H1 (cell line): Measurements from ENCODE around the gene BLOC1S3. TPM values are rescaled to one million over a fixed set of nuclear protein-coding genes. Genes with fewer than 3 reads are reported as not detected.

ENCODE experiments used
- BACH1 ChIP-seq: IDR thresholded peaks from 2 replicates; pipeline ENCODE4 v1.6.1; 2012; ENCODE audit warnings: low read length, improper control_type of control experiment
- CHD2 ChIP-seq: IDR thresholded peaks from 2 replicates; pipeline ENCODE4 v1.6.1; 2012; ENCODE audit warnings: low read length, improper control_type of control experiment
- CREB1 ChIP-seq: IDR thresholded peaks from 2 replicates; pipeline ENCODE4 v1.6.1; 2012; ENCODE audit warnings: inconsistent platforms
- EGR1 ChIP-seq: IDR thresholded peaks from 2 replicates; pipeline ENCODE4 v1.6.1; 2011; ENCODE audit warnings: low read depth, low read length, borderline replicate concordance
- EZH2 ChIP-seq: fragments of 200-600 bp; sonication (generic); IDR thresholded peaks from 2 replicates; pipeline ENCODE4 v1.7.1; 2012; ENCODE audit warnings: low read depth, mild to moderate bottlenecking, moderate library complexity, low read length, inconsistent platforms; ENCODE audit not compliant: severe bottlenecking
- FOSL1 ChIP-seq: IDR thresholded peaks from 2 replicates; pipeline ENCODE4 v1.6.1; 2011; ENCODE audit warnings: mild to moderate bottlenecking, low read depth, low read length, moderate library complexity; ENCODE audit not compliant: insufficient read depth
- GTF2F1 ChIP-seq: IDR thresholded peaks from 2 replicates; pipeline ENCODE4 v1.6.1; 2012; ENCODE audit warnings: low read depth, low read length, improper control_type of control experiment, borderline replicate concordance
- MAFK ChIP-seq: IDR thresholded peaks from 2 replicates; pipeline ENCODE4 v1.6.1; 2012; ENCODE audit warnings: low read depth, mild to moderate bottlenecking, improper control_type of control experiment, low read length
- NANOG ChIP-seq: IDR thresholded peaks from 2 replicates; pipeline ENCODE4 v1.6.1; 2011; ENCODE audit warnings: low read length, low read depth, mild to moderate bottlenecking, inconsistent platforms; ENCODE audit not compliant: insufficient read depth, poor library complexity, severe bottlenecking
- RBBP5 ChIP-seq: IDR thresholded peaks from 2 replicates; pipeline ENCODE4 v1.7.1; 2012; ENCODE audit warnings: low read depth, mild to moderate bottlenecking, inconsistent platforms, low read length, moderate library complexity, borderline replicate concordance
- RFX5 ChIP-seq: IDR thresholded peaks from 2 replicates; pipeline ENCODE4 v1.6.1; 2011; ENCODE audit warnings: low read depth, low read length, improper control_type of control experiment, borderline replicate concordance
- RXRA ChIP-seq: IDR thresholded peaks from 2 replicates; pipeline ENCODE4 v1.6.1; 2011; ENCODE audit warnings: low read depth, mild to moderate bottlenecking, low read length, moderate library complexity; ENCODE audit not compliant: insufficient read depth
- SIN3A ChIP-seq, 2 experiments: IDR thresholded peaks in 1 of 2; conservative IDR thresholded peaks in 1 of 2; 2 replicates each; pipeline ENCODE4 v1.6.1; 2011 to 2012; ENCODE audit warnings: low read length in 2 of 2, improper control_type of control experiment in 1 of 2, low read depth in 1 of 2, mild to moderate bottlenecking in 1 of 2
- SIX5 ChIP-seq: IDR thresholded peaks from 2 replicates; pipeline ENCODE4 v1.6.1; 2011; ENCODE audit warnings: mild to moderate bottlenecking, low read depth, low read length
- TAF7 ChIP-seq: optimal IDR thresholded peaks from 2 replicates; pipeline ENCODE3; 2011; ENCODE audit warnings: low read depth, mild to moderate bottlenecking, inconsistent platforms, low read length, moderate library complexity, borderline replicate concordance
- TCF12 ChIP-seq: IDR thresholded peaks from 2 replicates; pipeline ENCODE4 v1.6.1; 2011; ENCODE audit warnings: low read depth, mild to moderate bottlenecking, low read length
- YY1 ChIP-seq: IDR thresholded peaks from 2 replicates; pipeline ENCODE4 v1.6.1; 2011; ENCODE audit warnings: low read depth, mild to moderate bottlenecking, low read length
- ZNF274 ChIP-seq: IDR thresholded peaks from 2 replicates; pipeline ENCODE4 v1.7.0; 2012; ENCODE audit warnings: low read length, borderline replicate concordance; ENCODE audit errors: extremely low read depth
- polyA plus RNA-seq, 7 experiments: library from polyadenylated mRNA; depleted of rRNA in 3 of 7; stranded (reverse) in 5 of 7; unstranded in 2 of 7; fragments of >200 nt in 5 of 7; fragments of 200-250 nt in 2 of 7; gene quantifications; 1 replicate in 5 of 7; 2 replicates in 1 of 7; 4 replicates in 1 of 7; pipeline versions ENCODE4 v1.2.1 to v1.2.3, GENCODE V29; 2011 to 2013; ENCODE audit warnings: missing spikeins in 2 of 7, mixed read lengths in 2 of 7
- total RNA-seq: library from RNA; stranded (reverse); fragmentation: NEBNext Ultra II Directional; extraction: Animal tissue kit (Norgen Biotek cat#: 25700); gene quantifications from 2 replicates; pipeline ENCODE4 v1.2.1, GENCODE V29; 2021
- TF ChIP-seq, protein P1 (sequence below), 3 experiments: IDR thresholded peaks; 1 replicate in 2 of 3; 2 replicates in 1 of 3; pipeline versions ENCODE4 v1.5.1 to v1.6.1; 2011; ENCODE audit warnings: low read length in 3 of 3, mild to moderate bottlenecking in 3 of 3, inconsistent platforms in 2 of 3, low read depth in 1 of 3, moderate library complexity in 1 of 3; ENCODE audit not compliant: insufficient read depth in 1 of 3; ENCODE audit errors: control extremely low read depth in 1 of 3
- TF ChIP-seq, protein P2 (sequence below): IDR thresholded peaks from 2 replicates; pipeline ENCODE4 v1.6.1; 2012; ENCODE audit warnings: inconsistent platforms
- TF ChIP-seq, protein P3 (sequence below): IDR thresholded peaks from 2 replicates; pipeline ENCODE4 v1.6.1; 2012; ENCODE audit warnings: inconsistent platforms

Gene BLOC1S3
- total and polyA plus RNA-seq, 2 of the 8 experiments (the other 6 are each of a cell fraction or from before 2014, with no cell fraction given), result 6.0 to 6.1 TPM

DNA sequence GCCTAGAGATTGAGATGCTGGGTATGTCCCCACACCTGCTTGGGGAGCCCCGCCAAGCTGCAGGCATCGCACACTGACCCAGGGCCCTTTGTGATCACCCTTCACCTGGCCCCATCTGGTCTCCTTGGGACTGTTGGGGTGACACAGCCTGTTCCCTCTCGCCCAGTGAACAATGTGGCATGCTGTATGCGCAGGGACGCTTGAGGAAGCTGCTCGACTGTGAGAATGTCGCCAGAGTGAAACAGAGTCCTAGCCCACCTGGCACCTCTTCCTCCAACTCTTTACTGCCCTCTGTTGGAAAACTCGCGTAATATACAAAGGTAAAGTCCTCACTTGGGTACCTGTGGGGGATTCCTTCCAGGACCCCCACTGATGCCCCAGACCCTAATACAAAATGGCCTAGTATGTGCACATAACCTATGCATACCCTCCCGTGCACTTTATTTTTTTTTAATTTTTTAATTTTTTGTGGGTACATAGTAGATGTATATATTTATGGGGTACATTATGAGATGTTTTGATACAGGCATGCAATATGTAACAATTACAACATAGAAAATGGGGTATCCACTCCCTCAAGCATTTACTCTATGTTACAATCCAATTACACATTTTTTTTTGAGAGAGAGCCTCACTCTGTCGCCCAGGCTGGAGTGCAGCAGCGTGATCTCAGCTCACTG is 9.0 kb downstream of the BLOC1S3 start (continued):
- TF ChIP-seq, protein P1, sequence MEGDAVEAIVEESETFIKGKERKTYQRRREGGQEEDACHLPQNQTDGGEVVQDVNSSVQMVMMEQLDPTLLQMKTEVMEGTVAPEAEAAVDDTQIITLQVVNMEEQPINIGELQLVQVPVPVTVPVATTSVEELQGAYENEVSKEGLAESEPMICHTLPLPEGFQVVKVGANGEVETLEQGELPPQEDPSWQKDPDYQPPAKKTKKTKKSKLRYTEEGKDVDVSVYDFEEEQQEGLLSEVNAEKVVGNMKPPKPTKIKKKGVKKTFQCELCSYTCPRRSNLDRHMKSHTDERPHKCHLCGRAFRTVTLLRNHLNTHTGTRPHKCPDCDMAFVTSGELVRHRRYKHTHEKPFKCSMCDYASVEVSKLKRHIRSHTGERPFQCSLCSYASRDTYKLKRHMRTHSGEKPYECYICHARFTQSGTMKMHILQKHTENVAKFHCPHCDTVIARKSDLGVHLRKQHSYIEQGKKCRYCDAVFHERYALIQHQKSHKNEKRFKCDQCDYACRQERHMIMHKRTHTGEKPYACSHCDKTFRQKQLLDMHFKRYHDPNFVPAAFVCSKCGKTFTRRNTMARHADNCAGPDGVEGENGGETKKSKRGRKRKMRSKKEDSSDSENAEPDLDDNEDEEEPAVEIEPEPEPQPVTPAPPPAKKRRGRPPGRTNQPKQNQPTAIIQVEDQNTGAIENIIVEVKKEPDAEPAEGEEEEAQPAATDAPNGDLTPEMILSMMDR (IDR thresholded peaks at IDR 0.05; ENCODE audit: control extremely low read depth in 1 of 3, insufficient read depth in 1 of 3, low read depth in 1 of 3, low read length in 3 of 3), result peak in 2 of 3 experiments; percentile 71 to 74; a peak in 3 of 4 replicates
- TF ChIP-seq MAFK (no peak), SIX5 (no peak), RXRA (no peak), CREB1 (0 out of 2 replicates have a peak, but pooled peaks have one; percentile 8), TAF7 (no peak), GTF2F1 (no peak), RFX5 (no peak), FOSL1 (no peak), NANOG (no peak), CHD2 (no peak), RBBP5 (no peak), ZNF274 (no peak), YY1 (no peak; the same call in 1 of the 2 replicates), EGR1 (no peak), TCF12 (0 out of 2 replicates have a peak, but pooled peaks have one; percentile 70), BACH1 (no peak), SIN3A (conservative IDR thresholded peaks at IDR 0.05 in 1 of 2, IDR thresholded peaks at IDR 0.05 in 1 of 2; ENCODE audit: low read depth in 1 of 2, low read length in 2 of 2) (no peak), EZH2 (no peak)
- TF ChIP-seq, protein P2, sequence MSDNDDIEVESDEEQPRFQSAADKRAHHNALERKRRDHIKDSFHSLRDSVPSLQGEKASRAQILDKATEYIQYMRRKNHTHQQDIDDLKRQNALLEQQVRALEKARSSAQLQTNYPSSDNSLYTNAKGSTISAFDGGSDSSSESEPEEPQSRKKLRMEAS, result 0 out of 2 replicates have a peak, but pooled peaks have one; percentile 24
- TF ChIP-seq, protein P3, sequence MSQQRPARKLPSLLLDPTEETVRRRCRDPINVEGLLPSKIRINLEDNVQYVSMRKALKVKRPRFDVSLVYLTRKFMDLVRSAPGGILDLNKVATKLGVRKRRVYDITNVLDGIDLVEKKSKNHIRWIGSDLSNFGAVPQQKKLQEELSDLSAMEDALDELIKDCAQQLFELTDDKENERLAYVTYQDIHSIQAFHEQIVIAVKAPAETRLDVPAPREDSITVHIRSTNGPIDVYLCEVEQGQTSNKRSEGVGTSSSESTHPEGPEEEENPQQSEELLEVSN, result no peak
